MM.1S (cell line): ENCODE measurements around the gene PHACTR4.

Experiments
- DNase-seq: peaks from one replicate; pipeline ENCODE4 v3.0.0-alpha.2; 2015
- H2AFZ ChIP-seq: fragments of 300-600 bp; sonication (generic); 2 replicates; pipeline ENCODE4 v1.6.0; 2016; ENCODE audit warnings: antibody characterized with exemption, low read length
- H3F3A ChIP-seq: fragments of 300-600 bp; sonication (generic); 2 replicates; pipeline ENCODE4 v1.6.1; 2016; ENCODE audit warnings: mild to moderate bottlenecking, antibody characterized with exemption, low read length, moderate library complexity, mixed read lengths; ENCODE audit not compliant: insufficient read depth
- H3K27ac ChIP-seq: fragments of 300-600 bp; sonication (generic); 2 replicates; pipeline ENCODE4 v1.5.1; 2016; ENCODE audit warnings: mild to moderate bottlenecking, low read length
- H3K27me3 ChIP-seq: fragments of 300-600 bp; sonication (generic); replicated peaks from 2 replicates; pipeline ENCODE4 v1.6.0; 2016; ENCODE audit warnings: low read length; ENCODE audit not compliant: insufficient read depth
- H3K36me3 ChIP-seq: fragments of 300-600 bp; sonication (generic); replicated peaks from 2 replicates; pipeline ENCODE4 v1.6.1; 2016; ENCODE audit warnings: mild to moderate bottlenecking, low read length, mixed read lengths; ENCODE audit not compliant: insufficient read depth
- H3K4me1 ChIP-seq: fragments of 300-600 bp; sonication (generic); 2 replicates; pipeline ENCODE4 v1.6.1; 2016; ENCODE audit warnings: low read length, mixed read lengths
- H3K4me2 ChIP-seq: fragments of 300-600 bp; sonication (generic); 2 replicates; pipeline ENCODE4 v1.6.0; 2016; ENCODE audit warnings: low read depth, low read length
- H3K4me3 ChIP-seq: fragments of 300-600 bp; sonication (generic); 2 replicates; pipeline ENCODE4 v1.5.1; 2016; ENCODE audit warnings: low read length, mixed read lengths
- H3K79me2 ChIP-seq: fragments of 300-600 bp; sonication (generic); 2 replicates; pipeline ENCODE4 v1.6.1; 2016; ENCODE audit warnings: mixed run types, low read length, mixed read lengths
- H3K9ac ChIP-seq: fragments of 300-600 bp; sonication (generic); 2 replicates; pipeline ENCODE4 v1.6.1; 2016; ENCODE audit warnings: low read length, mixed read lengths
- H3K9me2 ChIP-seq: fragments of 300-600 bp; sonication (generic); replicated peaks from 2 replicates; pipeline ENCODE4 v1.6.1; 2016; ENCODE audit warnings: mild to moderate bottlenecking, low read length, mixed read lengths; ENCODE audit not compliant: insufficient read depth
- H3K9me3 ChIP-seq: fragments of 300-600 bp; sonication (generic); replicated peaks from 2 replicates; pipeline ENCODE4 v1.6.1; 2016; ENCODE audit warnings: mild to moderate bottlenecking, low read length, mixed read lengths; ENCODE audit not compliant: insufficient read depth
- H4K20me1 ChIP-seq: fragments of 300-600 bp; sonication (generic); 2 replicates; pipeline ENCODE4 v1.6.1; 2016; ENCODE audit warnings: mild to moderate bottlenecking, low read length, moderate library complexity, mixed read lengths; ENCODE audit not compliant: insufficient read depth
- CTCF ChIP-seq: fragments of 300-600 bp; sonication (generic); IDR thresholded peaks from 2 replicates; pipeline ENCODE4 v1.5.1; 2016; ENCODE audit warnings: antibody characterized with exemption, low read length, mixed read lengths
- EZH2 ChIP-seq: fragments of 300-600 bp; sonication (generic); optimal IDR thresholded peaks from 2 replicates; pipeline ENCODE3; 2017; ENCODE audit warnings: low read depth, mild to moderate bottlenecking, antibody characterized with exemption, low read length, mixed read lengths
- EZH2phosphoT487 ChIP-seq: fragments of 300-600 bp; sonication (generic); IDR thresholded peaks from 2 replicates; pipeline ENCODE4 v1.6.1; 2018; ENCODE audit warnings: antibody characterized with exemption, low read length

The PHACTR4 gene

GRCh38 chr1:28503117-28503516, 133.6 kb downstream of the PHACTR4 start:
- H3K27ac ChIP-seq = no peak overlapping the region
- no peak overlapping the region for H3K9ac ChIP-seq
- peaks cover 36% of the 10 kb centered on the region for H3F3A ChIP-seq
- H3K9me3 ChIP-seq = no peaks in the 10 kb centered on the region
- H2AFZ ChIP-seq = no peak overlapping the region
- peaks cover 14% of the 10 kb centered on the region for H3K36me3 ChIP-seq
- H3K27me3 ChIP-seq = no peaks in the 10 kb centered on the region
- no peak overlapping the region for H3K4me2 ChIP-seq
- H3K4me3 ChIP-seq = no peak overlapping the region
- H3K4me1 ChIP-seq = peaks cover 14% of the 10 kb centered on the region
- no peaks in the 10 kb centered on the region for H3K9me2 ChIP-seq
- H4K20me1 ChIP-seq = peaks cover 3% of the 10 kb centered on the region
- peaks cover 30% of the 10 kb centered on the region for H3K79me2 ChIP-seq
- DNase-seq = no peak
- no peak for TF ChIP-seq EZH2phosphoT487
- no peak for TF ChIP-seq EZH2
- TF ChIP-seq CTCF = no peak

- TF ChIP-seq EZH2 (no peak), CTCF (no peak), EZH2phosphoT487 (no peak)
- Histone ChIP-seq H4K20me1 (peaks cover 26% of the 10 kb centered on the region), H2AFZ (peak within 1 kb of the TSS; percentile 80)
Measured at GRCh38 chr1:28505406-28506187, 136.1 kb downstream of the PHACTR4 start, which contains the start of gene RCC1. Gene RCC1, plus strand, starts transcription at chr1:28506043. Its CDS starts 23,824 bp downstream, at chr1:28529867.

GRCh38 chr1:28506907-28507246, 137.3 kb downstream of the PHACTR4 start:
- no peak for DNase-seq
- H3K79me2 ChIP-seq = peaks cover 56% of the 10 kb centered on the region
- H4K20me1 ChIP-seq = peaks cover 32% of the 10 kb centered on the region
- H3K9me3 ChIP-seq = no peaks in the 10 kb centered on the region
- H3K9ac ChIP-seq = peak overlapping the region; percentile 87
- H3K27me3 ChIP-seq = no peaks in the 10 kb centered on the region
- H3K36me3 ChIP-seq = peaks cover 31% of the 10 kb centered on the region
- H2AFZ ChIP-seq = no peak overlapping the region
- TF ChIP-seq EZH2phosphoT487 = no peak
- TF ChIP-seq CTCF = no peak
- TF ChIP-seq EZH2 = no peak
- peaks cover 65% of the 10 kb centered on the region for H3F3A ChIP-seq
- peak overlapping the region; percentile 89 for H3K4me2 ChIP-seq
- H3K27ac ChIP-seq = peak overlapping the region; percentile 84
- H3K4me1 ChIP-seq = peaks cover 23% of the 10 kb centered on the region
- H3K9me2 ChIP-seq = no peaks in the 10 kb centered on the region
- H3K4me3 ChIP-seq = peak overlapping the region; percentile 83

More at GRCh38 chr1:28505406-28506187, 136.1 kb downstream of the PHACTR4 start, which contains the start of gene RCC1:
- peak; percentile 99 for DNase-seq
- peak within 1 kb of the TSS; percentile 83 for H3K4me3 ChIP-seq
- H3K4me1 ChIP-seq = peaks cover 33% of the 10 kb centered on the region
- peaks cover 55% of the 10 kb centered on the region for H3K79me2 ChIP-seq
- peak within 1 kb of the TSS; percentile 84 for H3K27ac ChIP-seq
- peaks cover 31% of the 10 kb centered on the region for H3K36me3 ChIP-seq
- peaks cover 61% of the 10 kb centered on the region for H3F3A ChIP-seq
- peak within 1 kb of the TSS; percentile 87 for H3K9ac ChIP-seq
- no peaks in the 10 kb centered on the region for H3K9me2 ChIP-seq
- H3K27me3 ChIP-seq = no peaks in the 10 kb centered on the region
- no peaks in the 10 kb centered on the region for H3K9me3 ChIP-seq
- peak within 1 kb of the TSS; percentile 89 for H3K4me2 ChIP-seq
